Activated CD4-positive, alpha-beta T cell treated with anti-CD3 and anti-CD28 coated beads for 4 hours (primary cell): ENCODE results near the gene ASB4.
"Not testable (repeated sequence)": the region's sequence is repeated elsewhere in the genome, so short reads cannot be mapped to it uniquely, and the experiment has no call there.

ENCODE experiments used
- DNase-seq, 2 donors: peaks; one replicate each; pipeline ENCODE4 v3.0.0-alpha.2; 2020

ASB4 gene

DNA sequence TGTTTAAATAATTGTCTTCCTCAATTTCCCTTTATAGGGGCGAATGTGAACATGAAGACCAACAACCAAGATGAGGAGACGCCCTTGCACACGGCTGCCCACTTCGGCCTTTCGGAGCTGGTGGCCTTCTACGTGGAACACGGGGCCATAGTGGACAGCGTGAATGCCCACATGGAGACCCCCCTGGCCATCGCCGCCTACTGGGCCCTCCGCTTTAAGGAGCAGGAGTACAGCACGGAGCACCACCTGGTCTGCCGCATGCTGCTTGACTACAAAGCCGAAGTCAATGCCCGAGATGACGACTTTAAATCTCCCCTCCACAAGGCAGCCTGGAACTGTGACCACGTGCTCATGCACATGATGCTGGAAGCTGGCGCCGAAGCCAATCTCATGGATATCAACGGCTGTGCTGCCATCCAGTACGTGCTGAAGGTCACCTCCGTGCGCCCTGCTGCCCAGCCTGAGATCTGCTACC is 42.1 kb downstream of the ASB4 start:
- no peak for DNase-seq

DNA sequence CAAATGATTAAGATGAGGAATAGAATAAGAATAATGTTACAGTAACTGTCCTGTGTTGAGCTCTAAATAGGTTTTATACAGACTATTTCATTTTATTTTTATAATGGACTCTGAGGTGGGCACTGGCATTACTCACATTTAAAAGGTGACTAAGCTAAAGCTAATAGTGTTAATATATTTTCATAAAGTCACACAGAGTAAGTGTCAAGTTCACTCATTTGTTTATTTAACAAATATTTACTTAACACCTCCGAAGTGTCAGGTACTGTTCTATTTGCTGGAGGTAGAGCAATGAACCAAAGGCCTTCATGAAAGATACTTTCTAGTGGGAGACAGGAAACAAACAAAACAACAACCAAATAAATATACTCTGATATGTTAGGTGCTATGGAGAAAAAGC is 44.0 kb downstream of the ASB4 start:
- no peak for DNase-seq

DNA sequence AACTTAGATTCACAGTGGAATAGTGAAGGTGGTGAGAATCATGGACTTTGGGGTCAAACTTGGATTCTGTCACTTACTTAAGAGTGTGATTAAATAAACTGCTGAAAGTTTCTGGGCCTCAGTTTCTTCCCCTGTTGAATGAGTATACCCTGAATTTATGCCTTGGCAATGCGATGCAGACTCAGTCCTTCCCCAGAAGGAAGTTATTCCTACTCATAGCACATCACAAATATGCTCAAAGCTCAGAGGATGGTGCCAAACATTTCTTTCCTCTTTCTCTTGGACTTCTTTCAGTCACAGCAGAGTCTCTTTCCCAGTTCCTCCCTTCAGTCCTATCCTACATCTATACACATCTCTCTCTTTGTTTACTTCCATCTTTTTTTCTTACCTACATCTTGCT is 45.1 kb downstream of the ASB4 start:
- no peak for DNase-seq

DNA sequence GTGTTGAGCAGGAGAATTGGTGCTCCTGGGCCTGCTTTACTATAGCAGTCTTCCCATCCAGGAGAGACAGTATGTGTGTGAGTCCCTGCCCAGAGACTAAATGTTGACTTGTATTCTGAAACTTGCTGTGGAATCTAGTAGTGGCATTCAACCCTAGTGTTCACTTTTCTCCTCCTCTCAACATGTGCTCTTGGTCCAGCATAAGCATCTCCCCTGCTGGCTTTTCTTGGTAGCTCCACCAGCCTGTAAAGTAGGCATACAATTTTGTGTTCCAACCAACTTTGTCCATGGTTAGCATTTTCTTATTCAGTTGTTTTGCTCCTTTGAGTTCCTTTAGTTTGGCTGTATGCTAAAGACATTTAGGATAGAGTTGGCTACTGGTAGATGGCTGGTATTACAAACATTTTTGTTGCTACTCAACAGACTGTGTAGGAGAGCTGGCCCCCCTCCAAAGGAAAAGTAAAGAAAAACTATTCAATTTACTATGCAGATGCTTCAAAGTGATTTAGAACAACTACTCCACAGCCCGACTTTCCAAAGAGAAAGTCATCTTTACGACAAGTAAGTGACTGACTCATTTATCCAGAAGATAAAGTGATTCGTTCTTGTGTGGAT is 46.0 kb downstream of the ASB4 start:
- no peak for DNase-seq

DNA sequence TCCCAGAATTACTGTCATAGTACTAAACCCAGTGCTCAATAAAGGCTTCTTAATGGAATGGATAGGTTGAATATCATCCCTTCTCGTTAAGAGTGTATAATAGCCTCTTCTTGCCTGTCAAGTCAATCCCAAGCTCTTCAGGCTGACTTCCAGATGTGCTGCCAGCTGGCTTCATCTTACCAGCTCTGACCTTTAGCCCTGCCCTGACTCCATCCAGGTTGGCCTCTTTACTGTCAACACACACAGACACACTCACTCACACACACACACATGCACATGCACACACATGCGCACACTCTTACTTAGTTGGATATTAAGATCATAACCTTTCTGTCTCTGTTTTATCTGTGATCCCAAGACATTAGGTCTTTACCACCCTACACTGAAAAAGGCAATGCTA is 49.1 kb downstream of the ASB4 start:
- DNase-seq: no peak

DNA sequence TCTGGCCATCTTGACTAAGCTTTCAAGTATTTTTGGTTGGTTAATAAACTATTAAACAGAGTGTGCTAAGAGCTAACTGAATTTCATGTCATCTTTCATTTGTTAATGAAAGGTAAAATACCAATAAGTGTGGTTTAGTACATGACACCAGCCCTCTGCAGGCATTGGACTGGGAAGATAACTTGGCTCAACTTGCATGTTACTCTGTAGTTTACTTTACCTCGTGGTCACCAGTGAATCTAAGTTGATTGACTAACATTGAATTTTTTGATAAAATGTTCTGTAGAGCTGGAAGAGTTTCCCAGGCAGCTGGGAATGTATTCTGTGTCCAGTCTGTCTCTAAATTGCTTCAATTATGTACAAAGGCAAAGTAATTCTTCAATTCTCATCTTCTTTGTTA is 49.9 kb downstream of the ASB4 start:
- no peak for DNase-seq

DNA sequence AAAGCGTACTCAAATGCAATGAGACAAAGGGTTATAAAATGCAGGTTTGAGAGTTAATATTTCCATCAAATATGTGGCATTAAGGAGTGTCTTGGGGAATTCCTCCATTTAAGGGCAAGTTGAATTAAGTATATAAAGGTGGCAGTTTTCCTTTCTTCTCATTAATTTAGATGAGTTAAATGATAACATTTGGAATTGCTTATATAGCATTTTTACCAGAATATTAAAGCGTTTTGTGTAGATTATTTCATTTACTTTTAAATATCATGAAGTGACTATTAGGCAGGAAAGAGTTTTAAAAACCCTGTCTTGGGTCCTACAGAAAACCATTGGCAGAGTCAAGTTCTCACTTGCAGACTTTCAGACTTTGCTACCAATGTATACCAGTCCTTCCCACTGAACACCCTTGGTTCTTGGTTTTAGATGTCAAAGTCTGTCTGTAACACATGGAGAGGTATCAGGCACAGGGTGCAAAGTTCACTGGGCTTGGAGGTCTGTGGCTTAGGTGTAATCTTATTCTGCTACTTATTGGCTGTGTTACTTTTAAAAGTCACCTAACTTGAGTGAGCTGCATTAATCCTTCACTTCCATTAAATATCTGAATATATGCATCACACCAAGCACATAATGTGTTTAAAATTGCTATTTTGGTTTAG is 51.0 kb downstream of the ASB4 start:
- DNase-seq: no peak

DNA sequence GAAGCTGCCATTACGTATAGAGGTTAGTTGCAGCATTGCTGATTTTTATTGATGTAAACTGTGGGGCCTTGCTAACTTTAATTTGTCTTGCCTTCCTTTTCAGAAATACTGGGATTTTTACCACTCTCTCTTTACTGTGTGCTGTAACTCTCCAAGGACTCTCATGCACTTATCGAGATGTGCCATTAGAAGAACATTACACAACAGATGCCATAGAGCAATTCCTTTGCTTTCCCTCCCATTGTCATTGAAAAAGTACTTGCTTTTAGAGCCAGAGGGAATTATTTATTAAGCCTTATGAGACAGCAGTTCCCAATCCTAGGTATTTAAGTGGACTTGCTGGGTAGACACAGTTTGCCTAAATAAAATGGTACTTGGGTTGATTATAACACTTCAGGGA is 51.7 kb downstream of the ASB4 start:
- DNase-seq: no peak

DNA sequence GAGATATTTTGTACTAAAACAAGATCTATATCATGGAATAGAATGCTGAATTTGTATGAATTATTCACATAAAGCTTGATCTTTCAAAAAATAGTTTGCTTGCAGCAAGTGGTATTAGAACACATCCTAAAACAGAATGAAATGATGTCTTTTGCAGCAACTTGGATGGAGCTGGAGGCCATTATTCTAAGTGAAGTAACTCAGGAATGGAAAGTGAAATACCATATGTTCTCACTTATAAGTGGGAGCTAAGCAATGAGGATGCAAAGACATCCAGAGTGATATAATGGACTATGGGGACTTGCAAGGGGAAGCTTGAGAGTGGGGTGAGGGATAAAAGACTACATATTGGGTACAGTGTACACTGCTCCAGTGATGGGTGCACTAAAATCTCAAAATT is 53.7 kb downstream of the ASB4 start:
- DNase-seq: no peak

DNA sequence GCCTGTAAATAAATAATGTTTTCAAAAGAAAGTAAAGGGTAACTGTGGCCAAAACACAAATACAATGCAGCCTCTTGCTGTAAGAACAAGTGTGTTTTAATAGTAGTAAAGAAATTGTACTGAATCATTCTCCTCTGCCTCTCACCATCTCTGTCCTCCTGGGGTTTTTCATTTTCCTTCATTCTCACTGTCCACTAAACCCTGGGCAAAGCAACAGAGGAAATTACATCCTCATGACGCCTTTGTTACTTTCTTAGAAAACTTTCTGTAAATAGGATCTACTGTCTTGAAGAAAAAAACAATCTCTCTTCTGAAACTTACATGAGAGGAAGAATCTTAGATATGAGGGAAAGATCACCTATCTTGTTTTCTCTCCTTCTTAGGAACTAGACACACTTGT is 54.6 kb downstream of the ASB4 start:
- DNase-seq: no peak

DNA sequence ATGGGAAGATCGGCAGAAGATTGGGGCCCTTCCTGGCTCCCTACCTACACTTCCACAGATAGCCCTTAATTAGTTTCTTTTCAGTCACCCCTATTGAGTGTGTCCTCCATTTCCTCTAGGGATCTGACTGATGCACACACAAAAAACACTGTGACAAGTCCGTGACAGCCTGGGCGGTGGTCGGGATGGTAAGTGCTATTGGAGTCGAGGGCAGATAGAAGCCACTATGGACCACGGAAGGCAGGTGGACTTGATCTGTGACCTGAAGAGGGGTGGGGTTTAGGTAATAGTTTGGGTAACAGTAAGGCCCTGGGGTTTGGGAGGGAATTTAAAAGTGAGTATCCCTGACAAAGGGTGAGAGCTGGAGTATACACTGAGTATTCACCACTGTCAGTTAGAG is 57.6 kb downstream of the ASB4 start:
- no peak for DNase-seq

DNA sequence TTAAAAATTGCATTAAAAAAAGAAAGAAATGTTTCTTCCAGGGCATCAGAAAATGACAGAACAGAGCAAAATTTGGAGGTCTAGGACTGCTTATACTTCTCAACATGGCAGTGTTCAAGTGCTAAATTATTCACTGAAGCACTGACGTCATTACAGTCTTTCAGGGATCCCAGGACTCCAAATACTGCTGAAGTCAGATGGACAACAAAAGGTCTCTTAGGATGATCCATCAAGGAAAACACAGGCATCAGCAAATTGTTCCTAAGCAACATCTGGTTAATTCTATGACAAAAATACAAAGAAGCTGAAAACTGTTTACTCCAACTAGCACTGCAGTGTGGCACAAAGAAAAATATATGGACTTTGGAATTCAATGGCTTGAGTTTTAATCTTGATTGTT is 58.4 kb downstream of the ASB4 start:
- no peak for DNase-seq

DNA sequence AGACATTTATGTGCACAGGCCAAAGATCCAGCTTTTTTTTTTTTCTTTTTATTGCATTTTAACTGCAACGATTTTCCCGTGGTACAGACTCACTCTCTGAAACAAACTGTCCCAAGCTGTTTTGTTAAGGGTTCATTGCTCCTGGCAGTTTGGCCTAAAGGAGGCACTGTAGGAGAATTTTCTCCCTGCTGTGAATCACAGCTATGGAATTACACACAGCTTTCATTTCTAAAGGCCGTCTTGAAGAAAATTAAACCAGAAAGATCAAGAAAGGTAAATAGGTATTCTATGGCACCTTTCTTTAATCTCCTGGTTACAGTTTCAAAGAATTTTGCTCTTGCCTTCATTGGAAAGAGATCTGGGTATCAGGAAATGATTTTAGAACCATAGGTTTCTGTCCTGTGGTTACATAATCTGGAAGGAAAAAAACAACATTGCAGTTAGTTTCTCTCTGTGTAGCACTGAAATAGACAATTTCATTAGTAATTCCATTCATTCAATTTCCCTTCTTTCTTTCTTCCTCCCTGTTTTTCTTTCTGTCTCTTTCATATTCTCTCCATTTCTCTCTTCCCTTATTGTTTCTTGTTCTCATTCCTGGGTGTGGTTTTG is 59.4 kb downstream of the ASB4 start:
- DNase-seq: no peak

DNA sequence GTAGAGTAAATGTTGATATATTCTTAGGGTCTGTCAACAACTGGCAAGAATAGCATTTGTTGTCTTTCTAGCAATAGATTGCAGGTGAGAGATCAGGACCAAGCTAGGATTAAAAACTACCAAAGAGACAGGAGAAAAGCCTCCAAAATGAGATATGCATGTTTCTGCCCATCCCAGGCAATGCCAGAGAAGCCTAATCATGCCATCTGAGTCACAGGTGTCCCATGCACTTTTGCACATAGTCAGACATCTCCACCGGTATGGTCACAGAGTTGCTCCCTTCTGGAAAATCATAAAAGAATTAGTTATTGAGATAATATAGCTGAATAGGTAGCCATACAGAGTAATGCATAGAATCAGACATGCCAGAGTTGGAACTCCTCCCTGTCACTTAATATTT is 59.9 kb downstream of the ASB4 start:
- DNase-seq: no peak

DNA sequence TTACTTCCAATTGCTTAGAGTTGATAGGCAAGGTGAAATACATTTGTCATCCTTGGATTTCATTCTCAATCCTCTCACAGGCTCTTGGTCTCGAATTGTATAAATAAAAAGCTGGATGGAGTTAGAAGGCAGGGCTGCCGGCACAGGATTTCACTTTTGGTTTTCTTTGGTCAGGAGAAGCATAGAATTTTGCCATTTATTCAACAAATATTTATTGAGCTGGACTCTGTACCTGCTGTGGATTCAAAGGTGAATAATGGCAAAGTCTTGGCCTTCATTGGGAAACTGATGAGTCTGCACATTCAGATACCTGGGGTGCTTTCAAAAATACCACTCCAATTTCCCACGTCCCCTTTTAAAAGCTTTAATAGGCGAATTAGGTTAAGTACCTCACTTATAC is 60.9 kb downstream of the ASB4 start:
- DNase-seq: no peak

DNA sequence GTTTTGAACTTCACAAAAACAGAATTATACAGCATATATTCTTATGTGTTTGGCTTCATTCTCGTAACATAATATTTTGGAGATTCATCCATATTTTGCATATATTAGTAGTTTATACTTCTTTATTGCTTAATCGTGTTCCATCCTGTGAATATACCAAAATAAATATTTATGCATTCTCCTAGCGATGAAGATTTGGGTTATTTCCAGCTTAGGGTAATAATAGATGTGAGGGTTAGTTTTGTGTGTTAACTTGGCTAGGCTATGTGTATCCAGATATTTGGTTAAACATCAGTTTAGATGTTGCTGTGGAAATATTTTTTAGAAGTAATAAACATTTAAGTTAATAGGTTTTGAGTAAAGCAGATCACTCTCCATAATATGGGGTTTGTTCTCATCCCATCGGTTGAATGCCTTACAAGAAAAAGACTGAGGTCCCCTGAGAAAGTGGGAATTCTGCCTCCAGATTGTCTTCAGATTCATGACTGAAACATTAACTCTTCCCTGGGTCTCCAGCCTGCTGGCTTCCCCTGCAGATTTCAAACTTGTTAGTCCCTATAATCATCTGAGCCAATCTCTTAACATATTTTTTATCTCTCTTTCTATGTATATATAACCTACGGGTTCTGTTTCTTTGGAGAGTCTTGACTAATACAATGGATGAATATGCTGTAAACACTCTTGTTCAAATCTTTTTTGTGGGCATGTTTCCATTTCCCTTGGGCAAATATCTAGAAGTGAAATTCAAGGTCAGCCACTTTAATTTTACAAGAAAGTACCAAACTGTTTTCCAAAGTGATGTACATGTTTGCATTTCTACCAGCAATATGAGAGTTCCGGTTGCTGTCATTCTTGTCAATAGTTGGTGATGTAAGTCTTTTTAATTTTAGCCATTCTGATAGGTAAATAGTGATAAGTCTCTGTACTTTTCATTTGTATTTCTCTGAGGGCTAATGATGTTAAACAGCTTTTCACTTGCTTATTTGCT is 61.9 kb downstream of the ASB4 start:
- no peak for DNase-seq

DNA sequence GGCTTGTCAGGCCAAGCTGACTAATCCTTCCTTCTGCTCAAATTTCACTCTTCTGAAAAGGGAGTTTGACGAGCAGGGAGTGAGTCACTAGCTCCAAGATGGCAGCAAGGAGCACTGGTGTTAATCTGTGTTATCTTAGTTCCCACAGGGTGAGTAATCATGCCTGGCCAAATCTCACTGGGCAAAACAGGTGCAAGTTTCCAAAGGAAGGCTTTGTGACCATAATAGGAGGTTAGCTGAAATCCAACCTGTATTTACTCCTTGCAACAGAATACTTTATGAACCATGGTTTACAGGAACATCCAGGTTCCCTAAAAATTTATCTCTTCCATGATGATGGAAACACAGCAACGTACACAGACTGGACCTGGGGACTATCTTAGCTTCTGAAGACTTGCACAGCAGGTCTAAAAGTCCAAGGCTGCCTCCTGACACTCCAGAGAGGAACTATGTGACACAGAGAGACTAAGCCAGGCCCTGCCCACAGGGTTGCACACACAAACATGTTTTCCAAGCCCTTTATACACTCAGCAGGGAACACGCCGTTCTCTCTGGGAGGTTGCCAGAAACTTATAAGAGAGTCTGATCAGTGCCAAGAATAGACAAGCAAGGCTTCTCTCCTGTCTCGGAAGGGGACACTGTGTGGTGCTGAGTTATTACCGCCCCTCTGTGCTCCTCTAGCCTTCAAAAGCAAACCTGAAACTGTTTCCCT is 64.2 kb downstream of the ASB4 start:
- DNase-seq: no peak

DNA sequence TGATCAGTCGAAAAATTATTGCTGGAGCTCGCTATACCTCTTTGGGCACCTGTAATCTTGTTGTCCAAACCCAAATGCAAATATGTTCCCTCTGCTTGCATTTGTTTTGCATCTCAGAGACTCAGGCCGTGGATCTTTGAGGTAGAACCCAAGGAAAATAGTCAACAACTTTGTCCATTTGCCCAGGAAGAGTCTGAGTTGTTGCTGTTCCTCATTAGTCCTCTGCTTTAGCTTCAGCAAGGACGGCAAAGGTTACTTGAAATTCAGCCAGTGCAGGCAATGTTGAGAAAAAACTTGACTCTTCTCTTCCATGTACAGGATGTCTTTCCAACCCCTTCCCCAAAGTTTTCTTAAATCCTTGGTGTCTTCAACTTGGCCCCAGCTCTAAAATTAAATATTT is 64.8 kb downstream of the ASB4 start:
- no peak for DNase-seq

DNA sequence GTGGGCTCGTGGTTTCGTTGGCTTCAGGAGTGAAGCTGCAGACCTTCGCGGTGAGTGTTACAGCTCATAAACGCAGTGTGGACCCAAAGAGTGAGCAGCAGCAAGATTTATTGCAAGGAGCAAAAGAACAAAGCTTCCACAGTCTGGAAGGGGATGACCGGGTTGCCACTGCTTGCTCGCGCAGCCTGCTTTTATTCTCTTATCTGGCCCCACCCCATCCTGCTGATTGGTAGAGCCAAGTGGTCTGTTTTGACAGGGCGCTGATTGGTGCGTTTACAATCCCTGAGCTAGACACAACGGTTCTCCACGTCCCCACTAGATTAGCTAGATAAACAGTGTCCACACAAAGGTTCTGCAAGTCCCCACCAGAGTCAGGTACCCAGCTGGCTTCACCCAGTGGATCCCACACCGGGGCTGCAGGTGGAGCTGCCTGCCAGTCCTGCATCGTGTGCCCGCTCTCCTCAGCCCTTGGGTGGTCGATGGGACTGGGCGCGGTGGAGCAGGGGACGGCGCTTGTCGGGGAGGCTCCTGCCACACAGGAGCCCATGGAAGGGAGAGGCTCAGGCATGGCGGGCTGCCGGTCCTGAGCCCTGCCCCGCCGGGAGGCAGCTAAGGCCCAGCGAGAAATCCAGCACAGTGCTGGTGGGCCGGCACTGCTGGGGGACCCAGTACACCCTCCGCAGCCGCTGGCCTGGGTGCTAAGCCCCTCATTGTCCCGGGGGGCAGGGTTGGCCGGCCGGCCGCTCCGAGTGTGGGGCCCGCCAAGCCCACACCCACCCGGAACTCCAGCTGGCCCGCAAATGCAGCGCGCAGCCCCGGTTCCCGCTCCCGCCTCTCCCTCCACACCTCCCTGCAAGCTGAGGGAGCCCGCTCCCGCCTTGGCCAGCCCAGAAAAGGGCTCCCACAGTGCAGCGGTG is 66.5 kb downstream of the ASB4 start:
- DNase-seq: not testable (repeated sequence)

DNA sequence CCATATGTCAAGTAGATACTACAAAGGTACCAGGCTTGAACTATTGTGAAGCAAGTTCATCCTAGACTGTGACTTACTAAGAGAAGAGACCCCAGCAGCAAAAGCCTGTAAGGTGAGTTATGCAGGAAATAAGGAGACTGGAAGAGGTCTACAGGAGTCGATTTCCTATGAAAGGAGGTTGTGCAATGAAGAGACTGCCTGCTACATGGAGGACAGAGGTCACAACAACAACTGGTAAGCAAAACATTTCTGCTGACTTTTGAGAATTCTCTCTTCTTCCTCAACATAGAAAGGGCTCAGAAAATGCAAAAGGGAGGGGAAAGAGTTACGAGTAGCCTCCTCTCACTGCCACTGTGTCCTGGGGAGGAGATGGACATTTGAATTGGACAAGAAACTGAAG is 68.2 kb downstream of the ASB4 start:
- DNase-seq: no peak

DNA sequence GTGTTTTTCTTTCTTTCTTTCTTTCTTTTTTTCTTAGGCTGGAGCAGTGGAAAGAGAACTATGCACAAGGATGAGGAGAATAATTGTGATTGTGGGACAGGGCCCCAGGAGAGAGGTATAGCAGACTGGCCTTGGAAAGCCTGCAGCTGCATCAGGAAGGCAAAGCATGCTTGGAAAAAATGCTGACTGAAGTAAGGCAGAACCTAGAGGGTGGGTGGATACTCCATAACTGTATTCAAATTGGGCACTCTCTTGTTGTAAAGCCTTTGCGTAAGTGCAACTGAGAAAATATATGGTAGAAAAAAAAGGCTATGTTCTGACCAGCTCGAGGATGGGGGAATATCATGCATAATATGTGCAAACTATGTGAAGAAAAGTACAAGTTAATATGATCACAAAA is 71.0 kb downstream of the ASB4 start:
- DNase-seq: no peak

DNA sequence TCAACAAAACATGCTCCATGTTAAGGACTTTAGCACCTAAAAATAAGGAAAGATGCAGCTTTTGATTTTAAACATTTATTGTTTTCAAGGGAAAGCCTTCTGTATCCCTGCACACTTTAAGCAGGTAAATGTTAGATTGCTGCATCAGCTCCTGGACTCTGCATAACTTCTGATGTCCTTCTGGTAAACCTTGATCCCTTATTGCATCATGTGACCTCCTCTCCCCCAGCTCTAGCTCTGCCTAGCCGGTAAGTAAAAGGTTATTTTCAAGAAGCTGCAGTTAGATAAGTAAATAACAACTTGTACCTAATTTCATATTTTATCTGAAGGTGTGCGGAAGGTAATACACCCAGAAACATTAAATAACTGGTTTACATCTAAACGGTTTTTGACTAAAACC is 73.1 kb downstream of the ASB4 start:
- no peak for DNase-seq
